ENCODE results near the gene SLC9A5.

Gene SLC9A5

GRCh38 chr16:67257486-67258160 lies 8.8 kb downstream of the SLC9A5 start:
- DNase-seq, result no peak

GRCh38 chr16:67258161-67258835 lies 9.5 kb downstream of the SLC9A5 start:
- no peak for DNase-seq

GRCh38 chr16:67259705-67260104 lies 10.9 kb downstream of the SLC9A5 start:
- no peak for DNase-seq

- peak; percentile 29 for DNase-seq
Measured at GRCh38 chr16:67260426-67261063, 11.8 kb downstream of the SLC9A5 start.

- no peak for DNase-seq
Measured at GRCh38 chr16:67263201-67263600, 14.4 kb downstream of the SLC9A5 start.

GRCh38 chr16:67264277-67264676 lies 15.5 kb downstream of the SLC9A5 start:
- DNase-seq, result no peak

GRCh38 chr16:67264866-67265265 lies 16.1 kb downstream of the SLC9A5 start:
- DNase-seq, result no peak

- DNase-seq, result no peak
Measured at GRCh38 chr16:67265834-67266233, 17.1 kb downstream of the SLC9A5 start.

- DNase-seq, result no peak
Measured at GRCh38 chr16:67268136-67268579, 19.4 kb downstream of the SLC9A5 start.

- DNase-seq, result no peak
Measured at GRCh38 chr16:67269766-67270165, 21.0 kb downstream of the SLC9A5 start.

GRCh38 chr16:67270931-67271338 lies 22.2 kb downstream of the SLC9A5 start:
- DNase-seq, result no peak

GRCh38 chr16:67271446-67271845 lies 22.7 kb downstream of the SLC9A5 start:
- DNase-seq, result no peak

- DNase-seq, result no peak
Measured at GRCh38 chr16:67275321-67275720, 26.5 kb downstream of the SLC9A5 start.

- DNase-seq, result no peak
Measured at GRCh38 chr16:67277294-67277998, 28.7 kb downstream of the SLC9A5 start.

- no peak for DNase-seq
Measured at GRCh38 chr16:67277999-67278772, 29.4 kb downstream of the SLC9A5 start.

- DNase-seq, result peak; percentile 57
Measured at GRCh38 chr16:67278773-67279295, 30.1 kb downstream of the SLC9A5 start.

- peak; percentile 85 for DNase-seq
Measured at GRCh38 chr16:67279296-67280089, 30.7 kb downstream of the SLC9A5 start, which contains the start of gene PLEKHG4. Gene PLEKHG4, plus strand, starts transcription at chr16:67279532. Its CDS starts 513 bp downstream, at chr16:67280045.

GRCh38 chr16:67280090-67281015 lies 31.6 kb downstream of the SLC9A5 start:
- no peak for DNase-seq

GRCh38 chr16:67281536-67282446 lies 33.0 kb downstream of the SLC9A5 start:
- no peak for DNase-seq
